Retinal pigment epithelial cell (primary cell): ENCODE data around the gene COMMD4.

ENCODE experiments used
- DNase-seq: peaks from one replicate; pipeline ENCODE4 v3.0.0-alpha.2; 2010; ENCODE audit warnings: low read depth
- H3K4me3 ChIP-seq: 2 replicates; pipeline ENCODE4 v1.5.1; 2011; ENCODE audit warnings: mild to moderate bottlenecking, low read length, control low read depth, moderate library complexity
- TF ChIP-seq, protein P1 (sequence below): conservative IDR thresholded peaks from 2 replicates; pipeline ENCODE4 v1.5.1; 2011; ENCODE audit warnings: low read depth, low read length, control low read depth, inconsistent platforms

COMMD4 gene

DNA sequence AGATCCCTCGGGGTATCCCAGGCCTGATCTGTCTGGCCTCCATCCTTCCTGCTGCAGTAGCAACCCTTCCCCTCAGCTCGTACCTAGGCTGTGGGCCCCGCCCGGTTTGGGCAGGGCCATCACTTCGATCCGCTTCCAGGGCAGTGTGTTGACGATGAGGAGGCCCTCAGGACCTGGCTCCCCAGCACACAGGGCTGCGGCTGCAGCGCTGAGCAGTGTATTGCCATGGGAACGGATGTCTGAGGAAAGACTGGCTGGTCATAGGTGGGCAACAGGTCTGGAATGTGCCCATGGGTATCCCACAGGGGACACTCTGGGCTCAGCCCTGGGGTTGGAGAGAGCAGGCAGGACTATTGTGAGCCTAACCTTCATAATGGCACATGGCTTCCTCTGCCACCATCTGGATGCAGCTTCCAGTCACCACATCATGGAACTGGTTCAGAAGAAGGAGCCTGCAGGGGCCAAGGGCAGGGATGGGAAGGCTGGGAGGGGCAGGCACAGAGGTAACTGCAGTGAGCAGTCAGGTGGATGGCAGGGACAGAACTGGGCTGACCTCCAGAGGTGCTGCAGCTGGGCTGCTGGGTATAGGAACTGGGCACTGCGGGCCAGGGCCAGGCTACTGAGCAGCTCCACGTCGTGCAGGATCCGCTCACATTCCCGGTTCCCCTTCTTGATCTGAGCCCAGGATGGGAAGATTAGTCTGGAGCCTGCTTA, 23.8 kb downstream of the COMMD4 start:
- no peak overlapping the region for H3K4me3 ChIP-seq
- DNase-seq, result no peak

DNA sequence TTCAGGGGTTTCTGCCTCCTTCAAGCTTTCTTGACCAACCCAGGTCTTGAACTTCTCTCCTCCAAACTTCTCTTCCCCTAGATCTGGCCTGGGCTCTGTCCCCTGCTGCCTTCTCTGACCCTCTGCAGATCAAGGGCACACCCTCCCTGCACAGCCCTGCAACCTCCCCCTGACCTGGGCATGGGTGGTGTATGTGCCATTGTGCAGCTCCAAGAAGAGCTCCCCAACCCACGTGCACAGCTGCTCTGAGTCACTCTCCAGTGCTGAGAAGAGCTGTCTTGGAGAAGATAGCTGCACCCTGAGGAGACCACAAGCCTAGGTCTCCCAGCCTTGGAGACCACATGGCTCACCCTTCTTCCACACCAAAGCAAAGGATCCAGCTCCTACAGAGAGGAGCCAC, 24.5 kb downstream of the COMMD4 start:
- DNase-seq, result no peak
- H3K4me3 ChIP-seq, result no peak overlapping the region
- TF ChIP-seq, protein P1, sequence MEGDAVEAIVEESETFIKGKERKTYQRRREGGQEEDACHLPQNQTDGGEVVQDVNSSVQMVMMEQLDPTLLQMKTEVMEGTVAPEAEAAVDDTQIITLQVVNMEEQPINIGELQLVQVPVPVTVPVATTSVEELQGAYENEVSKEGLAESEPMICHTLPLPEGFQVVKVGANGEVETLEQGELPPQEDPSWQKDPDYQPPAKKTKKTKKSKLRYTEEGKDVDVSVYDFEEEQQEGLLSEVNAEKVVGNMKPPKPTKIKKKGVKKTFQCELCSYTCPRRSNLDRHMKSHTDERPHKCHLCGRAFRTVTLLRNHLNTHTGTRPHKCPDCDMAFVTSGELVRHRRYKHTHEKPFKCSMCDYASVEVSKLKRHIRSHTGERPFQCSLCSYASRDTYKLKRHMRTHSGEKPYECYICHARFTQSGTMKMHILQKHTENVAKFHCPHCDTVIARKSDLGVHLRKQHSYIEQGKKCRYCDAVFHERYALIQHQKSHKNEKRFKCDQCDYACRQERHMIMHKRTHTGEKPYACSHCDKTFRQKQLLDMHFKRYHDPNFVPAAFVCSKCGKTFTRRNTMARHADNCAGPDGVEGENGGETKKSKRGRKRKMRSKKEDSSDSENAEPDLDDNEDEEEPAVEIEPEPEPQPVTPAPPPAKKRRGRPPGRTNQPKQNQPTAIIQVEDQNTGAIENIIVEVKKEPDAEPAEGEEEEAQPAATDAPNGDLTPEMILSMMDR, result no peak

More for the DNA sequence above, 23.8 kb downstream of the COMMD4 start:
- TF ChIP-seq, protein P1, result no peak

DNA sequence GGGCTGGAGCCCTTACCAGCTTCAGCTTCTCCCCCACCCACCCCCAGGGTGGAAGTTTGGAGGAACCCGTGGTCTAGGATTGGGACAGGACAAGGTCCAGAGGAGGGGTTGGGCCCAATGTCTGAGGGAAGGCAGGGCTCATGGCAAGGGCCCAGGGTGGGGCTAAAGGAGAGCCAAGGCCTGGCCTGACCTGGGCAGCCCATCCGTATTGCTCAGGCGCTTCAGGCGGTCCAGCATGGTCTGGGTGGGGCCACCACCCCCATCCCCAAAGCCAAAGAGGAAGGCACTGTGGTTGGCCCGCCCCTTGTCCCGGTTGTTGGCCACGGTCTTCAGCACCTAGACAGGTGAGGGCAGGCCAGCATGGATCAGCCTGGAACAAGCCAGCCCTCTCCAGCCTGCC, 25.0 kb downstream of the COMMD4 start:
- no peak for DNase-seq
- TF ChIP-seq, protein P1, result no peak
- H3K4me3 ChIP-seq, result no peak overlapping the region

DNA sequence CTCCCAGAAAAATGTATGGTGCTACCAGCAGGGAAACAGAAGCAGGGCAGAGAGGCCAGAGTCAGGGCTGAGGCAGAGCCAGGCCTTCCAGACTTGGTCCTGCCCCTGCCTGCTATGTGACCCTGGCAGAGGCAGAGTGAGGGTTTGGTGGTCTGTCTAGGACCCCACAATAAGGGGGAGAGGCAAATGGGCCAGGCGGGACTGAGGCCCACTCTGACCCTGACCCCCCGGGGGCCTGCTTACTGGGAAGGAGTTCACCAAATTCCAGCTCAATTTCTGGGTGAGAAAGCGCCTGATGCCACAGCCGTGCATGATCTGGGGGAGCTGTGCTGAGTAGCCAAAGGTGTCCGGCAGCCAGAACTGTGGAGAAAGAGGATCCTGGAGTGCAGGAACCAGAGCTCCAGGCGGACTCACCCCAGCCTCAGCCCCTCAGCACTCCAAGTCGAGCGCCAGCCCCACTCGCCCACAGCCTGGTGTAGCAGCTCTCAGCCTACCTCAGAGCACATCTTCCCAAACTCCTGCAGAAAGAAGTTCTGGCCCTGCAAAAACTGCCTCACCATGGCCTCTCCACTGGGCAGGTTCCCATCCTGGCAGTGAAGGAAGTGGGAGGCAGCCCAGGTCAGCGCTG, 25.6 kb downstream of the COMMD4 start:
- no peak overlapping the region for H3K4me3 ChIP-seq
- DNase-seq, result no peak
- TF ChIP-seq, protein P1, result no peak

DNA sequence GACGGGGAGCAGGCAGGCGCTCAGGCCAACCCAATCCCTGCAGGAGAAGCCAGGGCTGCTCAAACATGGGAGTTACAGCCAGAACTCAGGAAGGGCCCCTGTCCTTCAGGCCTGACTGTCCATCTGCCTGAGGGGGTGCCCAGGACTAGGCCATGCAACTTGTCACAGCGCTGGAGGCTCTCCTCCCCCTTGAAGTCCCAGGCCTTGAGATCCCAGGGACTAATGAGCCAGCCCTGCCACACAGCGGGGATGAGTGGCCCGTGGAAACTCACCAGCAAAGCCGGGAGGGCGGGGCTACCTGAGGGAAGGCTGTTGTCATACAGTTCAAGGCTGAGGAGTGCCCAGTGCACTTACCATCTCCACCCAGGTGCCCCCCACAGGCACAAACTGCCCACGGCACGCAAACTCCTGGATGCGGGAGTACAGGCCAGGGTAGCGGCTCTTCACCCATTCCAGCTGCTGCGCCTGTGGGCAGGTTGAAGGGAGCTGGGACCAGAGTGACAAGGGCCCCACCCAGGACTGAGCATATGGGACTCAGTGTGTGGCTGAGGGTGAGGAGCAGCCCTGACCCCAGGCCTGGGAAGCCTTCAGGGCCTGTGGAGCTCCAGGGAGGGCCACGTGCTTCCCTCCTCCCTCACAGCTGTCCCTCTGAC, 26.3 kb downstream of the COMMD4 start:
- DNase-seq, result no peak
- TF ChIP-seq, protein P1, result no peak

DNA sequence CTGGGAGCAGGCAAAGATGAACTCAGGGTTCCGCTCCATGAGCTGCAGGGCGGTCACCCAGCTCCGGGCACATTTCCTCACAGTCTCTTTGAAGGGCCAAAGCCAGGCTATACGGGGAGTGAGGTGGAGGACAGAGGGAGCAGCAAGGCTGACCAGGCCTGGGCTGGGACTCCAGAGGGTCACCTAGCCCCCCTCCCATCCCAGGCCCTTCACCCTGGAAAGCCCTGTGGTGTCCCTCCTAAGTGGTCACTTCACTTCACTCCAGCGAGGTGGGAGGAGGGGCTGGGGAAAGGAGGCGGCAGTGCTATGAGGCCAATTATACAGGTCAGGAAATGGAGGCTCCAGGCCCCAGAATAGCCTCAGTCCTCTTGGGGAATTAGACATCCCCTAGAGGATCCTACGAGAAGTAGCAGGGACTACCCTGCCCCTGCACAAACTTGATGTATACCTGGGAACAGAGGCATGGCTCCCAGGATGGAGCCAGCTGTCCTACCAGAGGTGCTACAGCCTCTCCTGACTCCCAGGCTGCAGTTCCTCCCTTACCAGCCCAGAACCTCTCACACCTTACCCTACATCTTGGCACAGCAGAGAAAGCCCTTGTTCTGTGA, 26.9 kb downstream of the COMMD4 start:
- H3K4me3 ChIP-seq, result no peak overlapping the region
- no peak for DNase-seq
- TF ChIP-seq, protein P1, result no peak

More for the DNA sequence above, 26.3 kb downstream of the COMMD4 start:
- H3K4me3 ChIP-seq, result no peak overlapping the region
